ENCODE data around the gene SLC16A6.
"Not testable (repeated sequence)": the region's sequence is repeated elsewhere in the genome, so short reads cannot be mapped to it uniquely, and the experiment has no call there.

Gene SLC16A6

GRCh38 chr17:68246271-68247028 is 44.5 kb downstream of the SLC16A6 start:
- DNase-seq, result no peak

GRCh38 chr17:68239632-68240366 is 51.1 kb downstream of the SLC16A6 start:
- no peak for DNase-seq

- DNase-seq, result no peak
Observed at GRCh38 chr17:68238871-68239253, 52.1 kb downstream of the SLC16A6 start.

GRCh38 chr17:68238164-68238870 is 52.6 kb downstream of the SLC16A6 start:
- peak; percentile 27 for DNase-seq

- peak; percentile 96 for DNase-seq
Observed at GRCh38 chr17:68237369-68238163, 53.4 kb downstream of the SLC16A6 start.

- DNase-seq, result not testable (repeated sequence)
Observed at GRCh38 chr17:68235336-68235791, 55.6 kb downstream of the SLC16A6 start.

- peak; percentile 88 for DNase-seq
Observed at GRCh38 chr17:68234726-68235335, 56.1 kb downstream of the SLC16A6 start.

- DNase-seq, result peak; percentile 36
Observed at GRCh38 chr17:68232741-68233140, 58.2 kb downstream of the SLC16A6 start.

GRCh38 chr17:68231541-68231940 is 59.4 kb downstream of the SLC16A6 start:
- DNase-seq, result no peak

- not testable (repeated sequence) for DNase-seq
Observed at GRCh38 chr17:68231131-68231530, 59.8 kb downstream of the SLC16A6 start.

GRCh38 chr17:68229619-68230018 is 61.3 kb downstream of the SLC16A6 start:
- no peak for DNase-seq

- no peak for DNase-seq
Observed at GRCh38 chr17:68228817-68229570, 61.9 kb downstream of the SLC16A6 start.

GRCh38 chr17:68228039-68228680 is 62.8 kb downstream of the SLC16A6 start:
- DNase-seq, result not testable (repeated sequence)

- not testable (repeated sequence) for DNase-seq
Observed at GRCh38 chr17:68225055-68225454, 65.9 kb downstream of the SLC16A6 start.

GRCh38 chr17:68222606-68223005 is 68.3 kb downstream of the SLC16A6 start:
- no peak for DNase-seq

- DNase-seq, result no peak
Observed at GRCh38 chr17:68221786-68222185, 69.1 kb downstream of the SLC16A6 start.

- DNase-seq, result not testable (repeated sequence)
Observed at GRCh38 chr17:68220786-68221185, 70.1 kb downstream of the SLC16A6 start.

GRCh38 chr17:68220186-68220585 is 70.7 kb downstream of the SLC16A6 start:
- DNase-seq, result not testable (repeated sequence)

GRCh38 chr17:68219429-68219828 is 71.5 kb downstream of the SLC16A6 start:
- DNase-seq, result not testable (repeated sequence)

All from MV-4-11 (cell line).